Measurements from ENCODE around the gene TADA2A. TPM values are rescaled to one million over a fixed set of nuclear protein-coding genes. Genes with fewer than 3 reads are reported as not detected.

The TADA2A gene
- total RNA-seq, 1 experiment from 2014 or later: 24.6 TPM

DNA sequence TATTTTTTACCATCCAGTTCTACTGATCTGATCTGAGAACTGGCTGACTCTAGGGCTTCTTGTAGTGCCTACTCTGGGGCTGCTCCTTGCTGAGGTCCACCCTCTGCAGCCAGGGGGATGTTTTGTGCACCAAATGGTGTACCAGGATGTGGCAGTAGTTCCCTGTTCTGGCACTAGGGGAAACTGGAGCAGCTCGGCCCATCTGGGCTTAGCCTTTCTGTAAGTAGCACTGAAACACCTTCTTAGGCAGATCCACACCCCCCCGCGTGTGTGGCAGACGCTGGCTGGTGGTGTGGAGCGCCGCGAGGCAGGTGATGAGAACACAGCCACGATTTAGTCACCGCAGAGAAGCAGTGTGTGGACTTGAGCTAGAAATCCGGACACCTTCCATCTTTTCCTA lies 100.0 kb downstream of the TADA2A start:
- no peak overlapping the region for H3K27ac ChIP-seq (ENCODE audit: low read depth, low read length)
- no peak overlapping the region for H3K4me2 ChIP-seq (ENCODE audit: low read length)
- no peaks in the 10 kb centered on the region for H3K9me3 ChIP-seq (ENCODE audit: control insufficient read depth in 1 of 2, insufficient read depth in 1 of 2, low read depth in 1 of 2, low read length in 2 of 2)
- intact Hi-C loops (cut with micrococcal nuclease): no loop called here
- H3K4me3 ChIP-seq (replicated peaks in 1 of 2; ENCODE audit: low read depth in 1 of 2, low read length in 2 of 2): no peak overlapping the region
- POLR2A ChIA-PET: no interaction called here
- H3K36me3 ChIP-seq (ENCODE audit: control insufficient read depth in 1 of 2, insufficient read depth in 2 of 2, low read length in 2 of 2): no peaks in the 10 kb centered on the region
- RAD21 ChIA-PET (ENCODE audit: low non-redundant PET in 1 of 2, low total read pairs in 2 of 2, uncharacterized antibody in 2 of 2, unreplicated experiment in 2 of 2): no interaction called here
- no peak overlapping the region for H2AFZ ChIP-seq (ENCODE audit: low read depth, low read length, poor library complexity, severe bottlenecking)
- DNase-seq (ENCODE audit: low read depth, low spot score) (peak; percentile 23), ATAC-seq (peak; percentile 99)
- H3K27me3 ChIP-seq (ENCODE audit: insufficient read depth, low read length): no peaks in the 10 kb centered on the region
- BruUV-seq (replicated peaks): no TSS peak
- no peak overlapping the region for H3K9ac ChIP-seq (ENCODE audit: low read length)
- 0 out of 2 replicates have a peak, but pooled peaks have one; percentile 21 for TF ChIP-seq RAD21 (IDR thresholded peaks at IDR 0.05; ENCODE audit: low read depth)
- no peak for TF ChIP-seq ELF1 (IDR thresholded peaks at IDR 0.05; ENCODE audit: borderline replicate concordance, low read depth)
- peak; percentile 39 to 82 (median 63); a peak in 5 of 6 replicates for TF ChIP-seq CTCF (IDR thresholded peaks at IDR 0.05 in 2 of 3, conservative IDR thresholded peaks at IDR 0.05 in 1 of 3; ENCODE audit: borderline replicate concordance in 1 of 3, insufficient read depth in 1 of 3, low read depth in 2 of 3, low read length in 2 of 3)
- H3K4me1 ChIP-seq (ENCODE audit: control insufficient read depth in 1 of 2, insufficient read depth in 2 of 2, low read length in 2 of 2): peaks cover 0 to 3% of the 10 kb centered on the region in 2 experiments; a peak in 1 of 4 replicates
- H3K79me2 ChIP-seq (ENCODE audit: insufficient read depth, low read length): peaks cover 88% of the 10 kb centered on the region
- no peaks in the 10 kb centered on the region for H3K9me2 ChIP-seq (ENCODE audit: insufficient read depth)
- CTCF ChIA-PET: interaction anchor here (0.6 to 1.7 kb wide), 4 partner anchors 12 to 133 kb away, joined by 3 to 5 read pairs (median 3); no protein-coding TSS in a partner anchor
- H4K20me1 ChIP-seq (ENCODE audit: insufficient read depth): no peaks in the 10 kb centered on the region

DNA sequence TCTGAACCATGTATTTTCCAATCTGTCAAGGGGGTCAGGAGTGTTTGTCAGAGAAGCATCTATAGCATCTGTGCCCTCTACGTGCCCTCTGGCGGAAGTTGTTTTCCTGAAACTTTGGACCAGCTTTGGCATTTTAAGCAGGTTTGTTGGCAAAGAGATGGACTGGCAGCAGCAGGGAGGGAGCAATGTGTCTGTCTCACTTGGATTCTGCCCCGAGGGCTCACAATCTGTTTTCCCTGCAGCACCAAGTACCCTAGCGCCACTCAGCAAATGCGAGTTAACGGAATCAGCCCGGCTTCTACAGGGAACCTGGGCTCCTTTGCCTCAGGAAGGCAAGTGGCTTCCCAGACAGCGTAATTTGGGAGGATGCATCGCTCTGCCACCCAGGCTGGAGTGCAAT lies 100.4 kb downstream of the TADA2A start:
- Histone ChIP-seq H3K27me3 (ENCODE audit: insufficient read depth, low read length) (no peaks in the 10 kb centered on the region), H3K36me3 (ENCODE audit: control insufficient read depth in 1 of 2, insufficient read depth in 2 of 2, low read length in 2 of 2) (no peaks in the 10 kb centered on the region; a peak in 1 of 4 replicates), H3K4me3 (replicated peaks in 1 of 2; ENCODE audit: low read depth in 1 of 2, low read length in 2 of 2) (no peak overlapping the region), H4K20me1 (ENCODE audit: insufficient read depth) (no peaks in the 10 kb centered on the region), H3K9me3 (ENCODE audit: control insufficient read depth in 1 of 2, insufficient read depth in 1 of 2, low read depth in 1 of 2, low read length in 2 of 2) (no peaks in the 10 kb centered on the region), H2AFZ (ENCODE audit: low read depth, low read length, poor library complexity, severe bottlenecking) (no peak overlapping the region), H3K27ac (ENCODE audit: low read depth, low read length) (no peak overlapping the region), H3K9ac (ENCODE audit: low read length) (no peak overlapping the region), H3K79me2 (ENCODE audit: insufficient read depth, low read length) (peaks cover 84% of the 10 kb centered on the region), H3K4me2 (ENCODE audit: low read length) (no peak overlapping the region), H3K4me1 (ENCODE audit: control insufficient read depth in 1 of 2, insufficient read depth in 2 of 2, low read length in 2 of 2) (peaks cover 0 to 3% of the 10 kb centered on the region in 2 experiments; a peak in 1 of 4 replicates), H3K9me2 (ENCODE audit: insufficient read depth) (no peaks in the 10 kb centered on the region)
- intact Hi-C loops (cut with micrococcal nuclease): no loop called here
- ChIA-PET CTCF (interaction anchor here (0.6 to 1.7 kb wide), 4 partner anchors 13 to 134 kb away, joined by 3 to 5 read pairs (median 3); no protein-coding TSS in a partner anchor), POLR2A (no interaction called here), RAD21 (ENCODE audit: low non-redundant PET in 1 of 2, low total read pairs in 2 of 2, uncharacterized antibody in 2 of 2, unreplicated experiment in 2 of 2) (no interaction called here)
- TF ChIP-seq CTCF (IDR thresholded peaks at IDR 0.05 in 2 of 3, conservative IDR thresholded peaks at IDR 0.05 in 1 of 3; ENCODE audit: borderline replicate concordance in 1 of 3, insufficient read depth in 1 of 3, low read depth in 2 of 3, low read length in 2 of 3) (no peak), SIN3A (IDR thresholded peaks at IDR 0.05; ENCODE audit: low read depth) (no peak), EZH2 (IDR thresholded peaks at IDR 0.05) (no peak), CEBPB (IDR thresholded peaks at IDR 0.05; ENCODE audit: low read depth) (no peak), REST (IDR thresholded peaks at IDR 0.05; ENCODE audit: low read depth) (no peak), POLR2A (IDR thresholded peaks at IDR 0.05; ENCODE audit: borderline replicate concordance, extremely low read depth, insufficient read depth, insufficient read length) (no peak), YY1 (IDR thresholded peaks at IDR 0.05; ENCODE audit: extremely low read depth, insufficient replicate concordance, low read depth, low read length) (no peak), ELF1 (IDR thresholded peaks at IDR 0.05; ENCODE audit: borderline replicate concordance, low read depth) (no peak)
- DNase-seq (ENCODE audit: low read depth, low spot score) (no peak), ATAC-seq (no peak)
- no TSS peak for BruUV-seq (replicated peaks)
